Measurements from ENCODE around the gene MCM7.
"Not testable (repeated sequence)": the region's sequence is repeated elsewhere in the genome, so short reads cannot be mapped to it uniquely, and the experiment has no call there.

MCM7 gene

GRCh38 chr7:100101016-100101862 lies at the start of gene MCM7, which contains the start of gene AP4M1:
Gene MCM7, minus strand, starts transcription at chr7:100101397. Its CDS starts 103 bp downstream, at chr7:100101294.
Gene AP4M1, plus strand, starts transcription at chr7:100101643. Its CDS starts 72 bp downstream, at chr7:100101715.
- peak; percentile 96 for DNase-seq

- DNase-seq, result peak; percentile 100
Measured at GRCh38 chr7:100148559-100149328, 47.5 kb upstream of the MCM7 start, which contains the start of gene LAMTOR4. Gene LAMTOR4, plus strand, starts transcription at chr7:100148918. Its CDS starts 55 bp downstream, at chr7:100148973.

GRCh38 chr7:100148225-100148558 lies 47.0 kb upstream of the MCM7 start:
- DNase-seq, result no peak

- no peak for DNase-seq
Measured at GRCh38 chr7:100147278-100147677, 46.1 kb upstream of the MCM7 start.

- DNase-seq, result not testable (repeated sequence)
Measured at GRCh38 chr7:100146350-100146749, 45.2 kb upstream of the MCM7 start.

GRCh38 chr7:100142461-100142860 lies 41.3 kb upstream of the MCM7 start:
- DNase-seq, result no peak

GRCh38 chr7:100141555-100141949 lies 40.4 kb upstream of the MCM7 start:
- DNase-seq, result no peak

GRCh38 chr7:100137851-100138760 lies 36.9 kb upstream of the MCM7 start:
- no peak for DNase-seq

- DNase-seq, result peak; percentile 67
Measured at GRCh38 chr7:100132697-100133151, 31.5 kb upstream of the MCM7 start.

- no peak for DNase-seq
Measured at GRCh38 chr7:100132126-100132525, 30.9 kb upstream of the MCM7 start.

- DNase-seq, result peak; percentile 79
Measured at GRCh38 chr7:100130608-100131453, 29.6 kb upstream of the MCM7 start.

- DNase-seq, result not testable (repeated sequence)
Measured at GRCh38 chr7:100130220-100130607, 29.0 kb upstream of the MCM7 start.

GRCh38 chr7:100128637-100128963 lies 27.4 kb upstream of the MCM7 start:
- no peak for DNase-seq

- DNase-seq, result no peak
Measured at GRCh38 chr7:100127866-100128636, 26.9 kb upstream of the MCM7 start.

GRCh38 chr7:100126931-100127865 lies 26.0 kb upstream of the MCM7 start, which contains the start of gene MBLAC1:
Gene MBLAC1, plus strand, starts transcription at chr7:100126967. Its CDS starts 429 bp downstream, at chr7:100127396.
- DNase-seq, result peak; percentile 85

GRCh38 chr7:100126239-100126930 lies 25.2 kb upstream of the MCM7 start:
- no peak for DNase-seq

GRCh38 chr7:100124301-100125230 lies 23.4 kb upstream of the MCM7 start:
- no peak for DNase-seq

GRCh38 chr7:100122568-100122967 lies 21.4 kb upstream of the MCM7 start:
- no peak for DNase-seq

Measured in CD4-positive, alpha-beta T cell treated with Interferon gamma for 1 hour (primary cell).